PC-3 (cell line): ENCODE results near the gene ADCY3.

ENCODE experiments used
- CTCF ChIP-seq: fragments of 300-600 bp; sonication (generic); conservative IDR thresholded peaks from 2 replicates; pipeline ENCODE4 v1.5.1; 2017; ENCODE audit warnings: antibody characterized with exemption, low read depth, mild to moderate bottlenecking, low read length
- EZH2 ChIP-seq: fragments of 300-600 bp; sonication (generic); IDR thresholded peaks from one replicate; pipeline ENCODE4 v1.6.1; 2017; ENCODE audit warnings: antibody characterized with exemption, mild to moderate bottlenecking, low read length; ENCODE audit not compliant: unreplicated experiment
- EZH2phosphoT487 ChIP-seq: fragments of 300-600 bp; sonication (generic); IDR thresholded peaks from 2 replicates; pipeline ENCODE4 v1.6.1; 2018; ENCODE audit warnings: mild to moderate bottlenecking, antibody characterized with exemption, low read length, borderline replicate concordance

- TF ChIP-seq EZH2, result no peak
- no peak for TF ChIP-seq EZH2phosphoT487
- TF ChIP-seq CTCF, result no peak
These were observed 64.3 kb downstream of the ADCY3 start for GRCh38 chr2:24855726-24856125.
